Ramos (cell line): ENCODE data around the gene MARCHF3.
"Not testable (repeated sequence)": the region's sequence is repeated elsewhere in the genome, so short reads cannot be mapped to it uniquely, and the experiment has no call there.

ENCODE experiments used
- in situ Hi-C: fragments of 300-500 bp; cut with MboI; formaldehyde crosslinking; loops from one replicate; pipeline ENCODE4 v1.14.3; 2022; ENCODE audit warnings: low sequenced_read_pairs; ENCODE audit not compliant: unreplicated experiment

The MARCHF3 gene

GRCh38 chr5:126855266-126855665, 175.1 kb downstream of the MARCHF3 start:
- in situ Hi-C loops = no loop called here

DNA sequence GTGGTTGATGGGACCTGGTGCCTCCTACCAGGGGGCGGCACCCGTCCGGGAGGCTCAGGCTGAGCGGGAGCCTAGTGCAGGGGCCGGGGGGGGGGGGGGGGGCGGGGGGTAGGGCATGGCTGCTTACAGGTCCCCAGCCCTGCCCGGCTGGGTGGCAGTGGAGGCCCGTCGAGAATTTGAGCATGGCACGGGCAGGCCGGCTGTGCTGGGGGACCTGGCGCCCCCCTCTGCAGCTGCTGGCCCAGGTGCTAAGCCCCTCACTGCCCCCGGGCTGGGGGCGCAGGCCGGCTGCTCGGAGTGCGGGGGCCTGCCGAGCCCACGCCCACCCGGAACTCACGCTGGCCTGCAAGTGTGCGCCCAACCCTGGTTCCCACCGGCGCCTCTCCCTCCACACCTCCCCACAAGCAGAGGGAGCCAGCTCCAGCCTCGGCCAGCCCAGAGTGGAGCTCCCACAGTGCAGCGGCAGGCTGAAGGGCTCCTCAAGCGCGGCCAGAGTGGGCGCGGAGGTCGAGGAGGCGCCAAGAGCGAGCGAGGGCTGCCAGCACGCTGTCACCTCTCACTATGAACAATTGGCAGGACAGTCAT, 175.7 kb downstream of the MARCHF3 start:
- in situ Hi-C loops = no loop called here

DNA sequence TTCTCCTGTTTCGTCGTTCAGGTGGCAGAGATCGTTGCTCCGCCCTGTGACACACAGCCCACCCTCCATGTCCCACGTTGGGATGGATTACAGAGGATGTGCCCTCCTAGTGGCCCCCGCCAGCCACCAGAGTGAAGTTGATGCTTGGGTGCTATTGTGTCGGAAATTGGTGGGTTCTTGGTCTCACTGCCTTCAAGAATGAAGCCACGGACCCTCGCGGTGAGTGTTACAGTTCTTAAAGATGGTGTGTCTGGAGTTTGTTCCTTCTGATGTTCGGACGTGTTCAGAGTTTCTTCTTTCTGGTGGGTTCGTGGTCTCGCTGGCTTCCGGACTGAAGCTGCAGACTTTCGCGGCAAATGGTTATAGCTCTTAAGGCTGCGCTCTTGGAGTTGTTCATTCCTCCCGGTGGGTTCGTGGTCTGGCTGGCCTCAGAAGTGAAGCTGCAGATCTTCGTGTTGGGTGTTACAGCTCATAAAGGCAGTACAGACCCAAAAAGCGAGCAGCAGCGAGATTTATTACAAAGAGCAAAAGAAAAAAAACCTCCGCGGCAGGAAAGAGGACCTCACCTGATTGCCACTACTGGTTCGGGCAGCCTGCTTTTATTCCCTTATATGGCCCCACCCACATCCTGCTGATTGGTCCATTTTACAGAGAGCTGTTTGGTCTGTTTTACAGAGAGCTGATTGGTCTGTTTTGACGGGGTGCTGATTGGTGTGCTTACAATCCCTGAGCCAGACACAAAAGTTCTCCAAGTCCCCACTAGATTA, 176.6 kb downstream of the MARCHF3 start:
- in situ Hi-C loops = not testable (repeated sequence)

GRCh38 chr5:126852841-126853271, 177.5 kb downstream of the MARCHF3 start:
- in situ Hi-C loops = no loop called here

DNA sequence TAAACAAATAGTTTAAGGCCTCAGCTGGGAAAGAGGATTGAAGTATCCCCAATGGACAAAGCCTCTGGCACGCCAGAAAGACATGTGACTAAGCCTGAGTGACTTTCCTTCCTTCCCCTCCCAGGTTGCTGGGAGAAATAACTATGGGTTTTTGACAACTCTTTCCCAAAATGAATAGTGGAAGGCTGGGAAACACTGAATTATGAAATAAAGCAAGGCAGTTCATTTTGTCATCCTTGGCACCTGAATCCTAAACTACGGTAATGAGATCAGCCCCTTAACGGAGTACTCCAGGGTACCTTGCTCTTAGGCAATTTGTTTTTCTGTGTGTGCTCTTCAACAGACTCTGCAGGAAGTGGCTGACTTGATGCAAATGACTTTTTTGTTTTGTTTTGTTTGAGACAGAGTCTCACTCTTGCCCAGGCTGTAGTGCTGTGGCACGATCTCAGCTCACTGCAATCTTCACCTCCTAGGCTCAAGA, 178.2 kb downstream of the MARCHF3 start:
- in situ Hi-C loops = no loop called here

GRCh38 chr5:126851501-126852011, 178.8 kb downstream of the MARCHF3 start:
- in situ Hi-C loops = no loop called here

GRCh38 chr5:126849101-126849678, 181.2 kb downstream of the MARCHF3 start:
- in situ Hi-C loops = no loop called here

DNA sequence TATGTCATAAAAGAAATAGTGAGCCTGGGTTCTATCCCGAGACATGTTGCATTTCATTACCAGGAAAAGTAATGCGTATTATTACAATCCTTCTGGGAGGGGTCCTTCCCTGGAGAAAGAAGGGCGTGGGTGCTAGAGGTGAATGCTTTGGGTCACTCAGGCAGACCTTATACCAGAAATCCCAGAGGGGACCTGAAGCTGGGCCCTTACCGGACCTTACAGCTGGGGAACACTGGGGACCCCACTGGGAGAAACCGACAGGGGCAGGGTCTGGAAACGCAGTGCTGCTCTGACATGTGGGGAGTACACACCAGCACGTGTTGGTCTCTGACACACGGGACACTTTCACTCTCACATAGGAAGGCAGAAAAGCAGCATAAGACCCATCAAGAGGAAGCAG, 182.1 kb downstream of the MARCHF3 start:
- in situ Hi-C loops = no loop called here

GRCh38 chr5:126847826-126848251, 182.5 kb downstream of the MARCHF3 start:
- in situ Hi-C loops = no loop called here

- in situ Hi-C loops = no loop called here
Observed at GRCh38 chr5:126847456-126847820, 182.9 kb downstream of the MARCHF3 start.

DNA sequence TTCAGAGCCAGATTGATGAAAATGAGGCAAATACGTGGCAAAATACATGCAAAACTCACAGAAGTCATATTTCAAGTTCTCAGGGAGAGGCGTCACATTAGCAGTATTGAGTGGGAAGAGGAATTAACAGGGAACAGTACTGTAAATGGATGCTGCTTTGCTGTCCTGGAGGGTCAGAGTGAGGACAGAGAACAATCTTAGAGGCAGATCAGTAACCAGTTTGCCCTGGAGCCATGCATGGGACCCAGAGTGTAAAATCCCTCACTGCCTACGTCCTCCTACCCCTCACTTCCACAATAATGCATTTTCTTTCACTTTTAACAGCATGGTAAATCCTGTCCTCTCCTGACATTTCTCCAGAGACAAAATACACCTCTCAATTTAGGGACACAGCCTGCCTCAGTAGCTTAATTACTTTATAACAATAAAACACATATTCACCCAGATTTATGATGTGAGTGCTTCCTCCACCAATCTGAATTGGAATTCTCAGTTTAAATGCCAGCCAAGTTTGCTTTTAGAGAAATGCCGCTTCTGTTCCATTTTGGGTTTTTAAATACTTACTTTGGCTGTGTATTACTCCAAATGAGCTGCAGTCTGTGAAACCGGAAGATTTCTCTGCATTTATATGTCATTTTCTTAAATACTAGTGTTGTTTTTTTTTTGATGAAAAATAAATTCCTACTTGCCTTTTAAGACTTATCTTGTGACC, 183.5 kb downstream of the MARCHF3 start:
- in situ Hi-C loops = no loop called here

GRCh38 chr5:126846344-126846743, 184.0 kb downstream of the MARCHF3 start:
- in situ Hi-C loops = no loop called here

- in situ Hi-C loops = not testable (repeated sequence)
Observed at GRCh38 chr5:126845470-126846070, 184.8 kb downstream of the MARCHF3 start.

DNA sequence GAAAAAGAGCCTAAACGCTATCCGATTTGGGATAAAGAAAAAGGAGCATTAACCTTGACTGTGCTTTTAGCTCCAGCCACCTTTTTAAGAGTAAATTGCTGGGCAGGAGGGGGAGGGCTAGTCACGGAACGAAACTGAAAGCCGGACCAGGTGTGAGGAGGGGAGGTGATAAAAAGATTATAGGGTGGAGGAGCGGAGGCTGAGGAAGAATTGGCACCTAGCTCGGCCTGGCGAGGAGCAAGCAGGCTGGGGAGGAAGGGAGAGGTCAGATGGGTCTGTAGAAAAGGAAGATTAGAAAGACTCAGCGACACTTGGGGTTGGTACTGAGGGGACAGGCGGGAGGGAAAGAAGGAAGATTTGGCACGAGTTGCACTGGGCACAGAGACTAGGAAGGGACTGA, 187.0 kb downstream of the MARCHF3 start:
- in situ Hi-C loops = not testable (repeated sequence)

DNA sequence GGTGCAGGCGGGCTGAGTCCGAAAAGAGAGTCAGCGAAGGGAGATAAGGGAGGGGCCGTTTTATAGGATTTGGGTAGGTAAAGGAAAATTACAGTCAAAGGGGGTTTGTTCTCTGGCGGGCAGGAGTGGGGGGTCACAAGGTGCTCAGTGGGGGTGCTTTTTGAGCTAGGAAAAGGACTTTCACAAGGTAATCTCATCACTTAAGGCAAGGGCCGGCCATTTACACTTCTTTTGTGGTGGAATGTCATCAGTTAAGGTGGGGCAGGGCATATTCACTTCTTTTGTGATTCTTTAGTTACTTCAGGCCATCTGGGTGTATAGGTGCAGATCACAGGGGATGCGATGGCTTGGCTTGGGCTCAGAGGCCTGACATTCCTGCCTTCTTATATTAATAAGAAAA, 191.0 kb downstream of the MARCHF3 start:
- in situ Hi-C loops = not testable (repeated sequence)

GRCh38 chr5:126837906-126838539, 192.3 kb downstream of the MARCHF3 start:
- in situ Hi-C loops = no loop called here

- in situ Hi-C loops = no loop called here
Observed at GRCh38 chr5:126837242-126837641, 193.1 kb downstream of the MARCHF3 start.

GRCh38 chr5:126836778-126837177, 193.6 kb downstream of the MARCHF3 start:
- in situ Hi-C loops = no loop called here

DNA sequence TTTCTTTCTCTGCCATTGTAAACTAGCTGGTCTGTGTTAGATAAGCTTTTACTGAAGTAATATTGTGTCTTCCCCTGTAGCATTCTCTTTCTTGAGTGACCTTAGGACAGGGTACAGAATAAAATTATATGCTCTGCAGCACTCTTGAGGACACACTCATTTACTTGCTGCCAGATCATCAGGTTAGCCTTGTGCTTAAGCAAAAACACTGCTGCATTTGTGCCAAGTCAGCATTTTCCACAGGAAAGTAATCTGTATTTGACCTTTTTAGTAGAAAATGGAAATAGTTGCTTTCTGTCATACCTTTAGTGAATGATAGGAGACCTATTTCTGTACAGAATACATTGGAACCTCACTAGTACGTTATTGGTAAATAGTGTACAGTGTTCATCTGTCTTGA, 199.2 kb downstream of the MARCHF3 start:
- in situ Hi-C loops = no loop called here

- in situ Hi-C loops = no loop called here
Observed at GRCh38 chr5:126830061-126830460, 200.3 kb downstream of the MARCHF3 start.
